HuH-7.5 (cell line): ENCODE results near the gene SMURF2.

Experiments
- DNase-seq: peaks from one replicate; pipeline ENCODE4 v3.0.0; 2011; ENCODE audit warnings: low spot score

The SMURF2 gene

DNA sequence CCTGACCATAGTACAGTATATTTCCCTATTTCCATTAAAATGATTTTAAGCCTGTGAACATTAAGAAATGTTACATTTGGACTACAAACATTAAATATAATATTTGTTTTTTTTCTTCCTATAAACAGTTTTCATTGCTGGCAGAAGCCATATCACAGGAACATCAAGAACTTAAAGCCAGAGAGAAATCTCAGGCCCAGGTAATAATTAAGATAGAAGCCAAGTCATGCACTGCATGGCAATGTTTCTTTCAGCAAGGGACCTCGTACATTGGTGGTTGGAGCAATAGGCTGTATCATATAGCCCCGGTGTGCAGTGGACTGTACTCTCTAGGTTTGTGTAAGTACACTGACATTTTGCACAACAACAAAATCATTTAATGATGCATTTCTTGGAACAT is 125.2 kb downstream of the SMURF2 start:
- no peak for DNase-seq

GRCh38 chr17:64535357-64535756 is 126.8 kb downstream of the SMURF2 start:
- DNase-seq: no peak

DNA sequence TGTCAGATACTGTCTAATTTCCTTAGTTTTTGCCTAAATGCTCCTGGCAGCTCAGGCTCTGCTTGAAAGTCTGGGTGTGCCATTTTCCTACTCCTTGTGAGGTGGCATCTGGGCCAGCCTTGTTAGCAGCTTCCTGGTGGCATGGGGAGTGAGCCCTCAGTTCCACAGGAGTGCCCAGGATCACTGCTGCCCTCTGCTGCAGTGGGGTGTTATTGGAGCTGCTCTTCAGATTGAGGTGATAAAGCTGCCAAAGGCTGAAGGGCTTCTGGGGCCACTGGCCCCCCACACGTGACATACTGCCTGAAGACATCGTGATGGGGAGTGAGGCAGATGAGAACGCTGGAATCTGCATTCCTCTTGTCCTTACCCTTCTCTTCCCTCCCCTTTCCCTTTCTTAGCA is 127.9 kb downstream of the SMURF2 start:
- DNase-seq: no peak

DNA sequence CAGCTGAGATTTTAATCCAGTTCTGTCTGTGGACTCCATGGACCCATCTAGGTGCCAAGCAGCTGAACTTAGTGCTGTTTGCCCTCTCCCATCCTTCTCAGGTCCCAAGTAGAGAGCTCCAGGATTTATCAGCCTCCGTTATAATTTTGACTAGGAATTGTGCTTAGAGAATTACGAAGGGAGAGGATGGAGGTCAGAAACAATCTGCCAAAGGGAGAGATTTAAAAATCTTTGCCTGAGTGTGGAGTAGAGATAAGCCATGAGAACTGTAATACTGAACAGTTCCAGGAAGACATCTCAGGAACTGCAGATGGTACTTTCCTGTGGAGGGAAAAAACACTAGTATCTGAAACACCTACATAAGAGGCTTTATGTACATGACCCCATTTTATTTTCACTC is 128.3 kb downstream of the SMURF2 start:
- no peak for DNase-seq

- DNase-seq: no peak
These were observed 129.7 kb downstream of the SMURF2 start for GRCh38 chr17:64532409-64532808.

DNA sequence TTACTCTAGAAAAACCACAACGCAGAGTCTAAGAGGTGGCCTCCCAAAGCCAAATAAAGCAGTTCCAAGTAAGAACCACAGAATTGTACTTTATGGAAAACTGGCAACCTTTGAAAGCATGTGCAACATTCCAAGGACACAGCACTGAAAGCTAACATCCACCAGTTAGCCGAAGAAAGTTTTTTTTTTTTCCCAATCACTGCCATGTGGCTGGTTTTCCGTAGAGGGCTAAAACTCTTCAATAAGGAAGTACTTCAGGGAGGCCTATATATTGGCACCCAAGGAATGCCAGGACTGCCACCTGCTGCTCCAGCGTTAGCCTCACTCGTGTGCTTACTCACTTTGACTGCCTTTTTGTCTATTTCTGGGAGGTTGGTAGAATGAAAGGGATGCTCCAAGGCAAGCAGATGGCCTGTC is 130.1 kb downstream of the SMURF2 start:
- no peak for DNase-seq

DNA sequence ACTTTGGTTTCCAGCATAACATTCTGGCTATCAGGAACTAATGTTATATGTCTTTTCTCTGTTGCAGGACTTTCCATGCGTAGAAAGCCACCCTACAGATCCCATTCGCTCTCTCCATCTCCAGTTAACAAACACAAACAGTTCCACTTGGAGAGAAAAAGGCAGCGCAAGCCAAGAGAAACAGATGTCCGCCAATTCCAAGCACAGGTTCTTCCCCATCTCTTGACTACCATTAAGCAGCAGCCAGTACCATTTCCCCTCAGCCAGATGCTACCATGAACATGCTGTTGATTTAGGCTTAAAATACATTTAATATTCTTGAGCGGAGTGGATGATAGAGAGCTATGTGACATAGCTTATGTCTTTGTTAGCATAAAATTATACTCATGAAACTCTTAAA is 132.9 kb downstream of the SMURF2 start:
- no peak for DNase-seq

DNA sequence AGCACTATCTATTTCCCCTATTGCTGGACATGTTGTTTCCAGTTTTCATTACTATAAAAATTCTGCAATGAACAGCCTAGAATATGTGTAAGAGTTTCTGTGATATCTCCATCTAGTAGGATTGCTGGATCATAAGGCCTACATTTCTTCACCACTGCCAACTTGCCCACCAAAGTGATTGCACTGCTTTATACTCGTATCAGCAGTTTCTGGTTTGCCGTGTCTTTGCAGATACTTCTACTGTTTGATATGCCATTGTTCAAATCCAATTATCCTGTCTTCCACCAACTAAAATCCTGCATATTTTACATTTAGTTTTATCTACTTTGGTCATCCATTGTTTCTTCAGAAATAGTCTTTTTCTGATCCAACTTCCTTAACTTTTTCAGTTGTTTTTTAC is 134.2 kb downstream of the SMURF2 start:
- DNase-seq: no peak

DNA sequence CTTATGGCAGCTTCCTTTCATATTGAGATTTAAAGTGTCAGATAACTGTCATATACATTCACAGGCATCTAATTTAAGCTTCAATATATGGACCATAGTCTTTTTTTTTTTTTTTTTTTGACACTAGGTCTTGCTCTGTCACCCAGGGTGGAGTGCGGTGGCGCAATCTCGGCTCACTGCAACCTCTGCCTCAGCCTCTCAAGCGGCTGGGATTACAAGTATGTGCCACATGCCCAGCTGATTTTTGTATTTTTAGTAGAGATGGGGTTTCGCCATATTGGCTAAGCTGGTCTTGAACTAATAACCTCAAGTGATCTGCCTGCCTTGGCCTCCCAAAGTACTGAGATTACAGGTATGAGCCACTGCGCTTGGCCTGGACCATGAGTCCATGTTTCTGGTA is 141.7 kb downstream of the SMURF2 start:
- DNase-seq: no peak

DNA sequence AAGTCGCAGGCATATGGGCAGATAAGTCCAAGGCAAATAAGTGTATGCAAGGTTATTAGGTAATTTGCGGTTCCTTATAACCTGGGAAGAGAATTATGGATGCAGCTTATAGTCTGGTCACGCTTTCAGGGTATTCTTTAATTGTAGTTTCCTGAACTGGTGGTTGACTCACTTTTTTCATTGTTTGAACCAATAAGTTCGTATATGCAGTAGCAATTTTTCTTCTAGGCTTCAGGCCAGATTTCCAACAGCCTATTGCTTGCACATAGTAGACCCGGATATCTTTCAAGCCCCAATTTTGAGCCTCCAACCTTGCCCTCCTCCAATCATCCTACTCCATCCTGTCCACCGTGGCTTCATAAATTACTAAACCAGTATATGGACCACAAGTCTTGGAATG is 142.5 kb downstream of the SMURF2 start:
- DNase-seq: no peak

DNA sequence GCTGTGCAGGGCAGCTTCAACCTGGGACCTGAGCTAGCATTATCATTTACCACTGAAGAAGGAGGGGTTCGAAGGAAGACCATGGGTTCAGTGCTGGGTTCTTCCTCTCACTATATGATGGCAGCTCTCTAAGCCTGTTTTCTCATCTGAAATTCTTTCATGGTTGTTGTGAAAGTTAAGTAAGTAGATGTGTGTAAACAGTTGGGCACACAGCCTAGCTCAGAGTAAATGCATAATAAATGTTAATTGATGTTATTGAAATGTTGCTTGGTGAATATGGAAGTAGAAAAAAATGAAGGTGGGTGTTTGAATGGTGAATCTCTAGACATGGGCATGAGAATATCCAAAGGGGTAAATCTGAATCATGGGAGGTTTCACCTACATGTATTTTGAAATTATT is 146.3 kb downstream of the SMURF2 start:
- no peak for DNase-seq

DNA sequence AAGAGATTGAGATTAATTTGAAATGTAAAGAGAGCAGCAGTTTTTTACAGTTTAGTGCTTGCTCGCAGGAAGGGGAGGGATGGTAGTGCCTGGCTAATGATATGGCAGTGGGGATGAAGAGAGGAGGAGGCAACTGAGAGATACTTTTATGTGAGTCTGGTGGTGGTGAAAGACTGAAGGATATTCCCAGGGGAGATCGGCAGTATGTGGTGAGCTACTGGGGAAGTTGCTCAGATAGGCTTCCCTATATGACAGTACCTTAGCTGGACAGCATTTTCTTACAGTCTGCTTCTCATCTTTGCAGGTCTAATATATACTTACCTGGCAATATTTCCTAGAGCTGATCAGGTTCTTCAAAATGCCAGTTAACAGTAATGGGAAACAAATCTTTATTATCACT is 146.7 kb downstream of the SMURF2 start:
- DNase-seq: no peak

DNA sequence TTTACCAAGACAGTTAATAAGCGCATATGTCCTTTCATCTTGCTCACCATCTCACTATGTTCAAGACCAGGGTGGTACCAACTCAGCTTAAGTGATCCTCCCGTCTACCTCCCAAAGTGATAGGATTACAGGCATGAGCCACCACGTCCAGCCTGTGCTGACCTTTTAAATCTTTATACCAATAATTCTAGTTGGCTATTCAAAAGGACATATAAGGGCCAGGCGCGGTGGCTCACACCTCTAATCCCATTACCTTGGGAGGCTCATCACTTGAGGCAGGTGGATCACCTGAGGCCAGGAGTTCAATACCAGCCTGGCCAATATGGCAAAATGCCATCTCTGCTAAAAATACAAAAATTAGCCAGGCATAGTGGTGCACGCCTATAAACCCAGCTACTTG is 152.9 kb downstream of the SMURF2 start:
- DNase-seq: no peak

DNA sequence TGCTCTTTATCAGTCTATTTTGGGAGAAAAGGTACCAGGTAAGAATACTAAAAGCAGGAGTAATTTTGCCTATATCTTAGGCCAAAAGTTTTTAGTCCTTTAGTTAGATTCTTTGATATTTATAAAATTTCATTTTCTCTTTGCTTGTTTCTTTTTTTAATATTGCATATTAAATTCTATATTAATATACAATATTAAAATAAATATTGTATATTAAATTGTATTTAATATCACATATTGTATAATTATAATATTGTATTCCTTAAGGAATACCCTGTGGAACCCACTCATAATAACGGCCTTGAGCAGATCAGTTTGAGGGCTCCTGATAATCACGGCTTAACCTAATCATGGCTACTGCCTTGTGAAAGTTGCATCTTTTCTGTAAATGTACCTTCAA is 153.4 kb downstream of the SMURF2 start:
- DNase-seq: no peak

DNA sequence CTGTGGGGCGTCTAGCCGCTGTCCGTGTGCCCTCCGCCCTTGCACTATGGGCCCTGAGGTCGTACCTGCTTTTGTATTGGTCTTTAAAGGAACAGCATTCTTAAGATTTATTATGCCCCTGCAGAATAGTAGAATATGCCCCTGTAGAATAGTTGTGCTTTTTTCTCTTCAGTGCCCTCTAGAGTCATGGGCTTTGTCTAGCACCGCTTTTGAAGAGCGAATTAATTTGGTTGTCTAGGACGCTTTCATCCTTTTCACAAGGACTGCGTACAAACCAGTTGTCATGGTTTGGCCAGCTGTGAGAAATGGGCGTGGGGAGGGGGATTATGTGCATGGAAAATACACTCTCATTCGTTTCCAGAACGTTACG is 154.7 kb downstream of the SMURF2 start:
- DNase-seq: peak; percentile 52

DNA sequence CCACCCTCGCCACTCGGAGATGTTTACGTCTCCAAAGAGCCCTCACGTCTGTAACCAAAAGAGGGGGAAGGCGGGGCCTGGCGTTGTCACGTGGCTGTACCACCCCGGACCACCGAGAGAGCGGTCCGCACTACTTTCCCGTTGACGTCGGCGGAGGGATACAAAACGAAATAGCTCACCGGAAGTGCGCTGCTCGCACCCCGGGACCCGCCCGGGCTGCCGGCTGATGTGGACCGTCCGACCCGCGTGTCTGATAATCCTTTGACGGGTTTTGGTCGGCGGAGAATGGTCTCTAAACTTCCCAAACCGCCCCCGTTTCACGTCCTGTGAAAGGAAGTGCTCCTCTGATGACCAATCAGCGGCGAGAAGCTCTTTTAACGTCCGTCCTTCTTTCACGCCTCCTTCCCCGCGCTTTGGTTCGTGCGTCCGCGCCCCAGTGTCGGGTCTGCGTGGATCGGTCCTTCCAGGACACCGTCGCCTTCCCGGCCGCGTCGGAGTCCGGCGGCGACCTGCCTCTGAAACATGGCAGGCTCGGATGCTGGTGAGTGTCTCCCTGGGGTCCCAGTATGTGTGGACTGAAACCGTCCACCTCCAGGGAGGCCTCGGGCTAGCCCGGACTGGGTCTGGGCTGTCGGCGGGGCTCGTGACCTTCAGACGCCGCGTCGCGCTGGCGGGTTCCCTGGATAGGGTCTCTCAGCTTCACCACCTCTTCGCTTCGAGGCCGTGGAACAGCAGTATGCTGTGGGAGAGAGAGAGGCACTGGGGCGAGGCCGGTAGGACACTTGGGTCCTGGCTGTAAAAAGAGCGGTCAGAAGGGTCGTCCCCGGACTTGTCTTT is 155.3 kb downstream of the SMURF2 start, which contains the start of gene CEP95:
CEP95 (plus strand) TSS at position 402 of the 837 bp plus-strand sequence; CDS start at position 523, 121 bp downstream.
- DNase-seq: no peak

DNA sequence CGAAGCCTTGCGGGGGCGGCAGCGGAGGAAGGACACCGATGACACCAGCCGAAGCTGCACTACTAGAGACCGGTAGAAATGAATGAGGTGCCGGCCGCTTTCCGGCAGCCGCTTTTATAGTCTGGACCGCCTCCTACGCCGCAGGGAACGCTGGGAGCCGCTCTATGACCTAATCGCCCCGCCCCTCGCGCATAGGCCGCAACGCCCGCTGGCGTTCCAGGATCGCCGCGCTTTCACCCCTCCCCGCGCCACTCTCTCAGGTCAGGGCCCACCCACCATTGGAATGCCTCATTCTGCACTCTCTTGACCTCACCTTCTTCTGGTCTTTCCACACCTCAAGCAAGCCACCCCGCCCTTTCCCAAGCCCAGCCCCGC is 155.9 kb downstream of the SMURF2 start, which contains the start of gene DDX5:
DDX5 (minus strand) TSS at position 89 of the 375 bp plus-strand sequence. CDS start 170 bp downstream, outside the sequence.
- peak; percentile 79 for DNase-seq

GRCh38 chr17:64505340-64506200 is 156.5 kb downstream of the SMURF2 start:
- peak; percentile 45 for DNase-seq

DNA sequence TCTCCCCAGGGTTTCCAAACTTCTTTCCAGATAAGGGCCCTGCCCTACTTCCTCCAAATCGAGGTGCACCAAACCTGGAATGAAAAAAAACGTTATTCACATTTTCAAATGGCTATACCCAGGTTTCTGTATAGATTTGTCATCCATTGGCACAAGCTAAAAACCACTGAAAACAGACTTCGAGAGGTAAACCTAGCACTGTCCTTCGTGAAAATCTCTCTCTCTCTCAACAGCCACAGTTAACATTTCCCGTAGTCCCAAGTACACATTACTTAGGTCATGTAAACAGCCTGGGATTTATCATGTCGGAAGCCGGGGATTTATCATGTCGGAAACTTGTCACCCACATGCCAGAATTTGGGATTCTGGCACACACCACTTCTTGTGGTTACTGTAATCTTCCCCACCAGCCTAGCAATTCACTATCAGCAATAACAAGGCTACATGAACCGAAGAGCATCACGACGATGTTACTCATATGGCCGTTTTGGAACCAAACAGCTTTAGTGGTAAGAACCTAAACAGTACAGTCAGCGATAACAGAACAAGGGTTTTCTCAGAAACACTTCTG is 157.3 kb downstream of the SMURF2 start:
- no peak for DNase-seq

- DNase-seq: no peak
These were observed 158.0 kb downstream of the SMURF2 start for GRCh38 chr17:64503821-64504768.

DNA sequence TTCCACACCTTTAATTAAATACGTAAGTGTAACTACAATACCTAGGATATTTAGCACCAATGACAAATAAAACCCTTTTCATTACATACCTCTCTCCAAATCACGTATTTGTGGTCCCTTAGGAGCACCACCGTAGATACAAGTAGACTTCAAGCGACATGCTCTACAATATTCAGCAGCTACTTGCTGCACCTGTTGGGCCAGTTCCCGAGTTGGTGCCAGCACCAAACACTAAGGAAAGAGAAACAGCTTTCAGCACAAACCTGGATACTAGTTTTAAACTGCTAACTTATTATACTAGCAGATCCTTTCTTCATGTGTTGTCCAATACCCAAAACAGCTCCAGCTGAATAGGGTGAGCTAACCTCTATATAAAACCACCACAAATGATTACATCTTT is 158.8 kb downstream of the SMURF2 start:
- DNase-seq: no peak

- no peak for DNase-seq
These were observed 159.3 kb downstream of the SMURF2 start for GRCh38 chr17:64502809-64503208.
